GM12873 (cell line): ENCODE measurements around the gene CHRNB2.

Experiments
- CTCF ChIP-seq: IDR thresholded peaks from 2 replicates; pipeline ENCODE4 v1.5.1; 2012; ENCODE audit warnings: low read depth, mild to moderate bottlenecking, moderate library complexity, low read length, control low read depth; ENCODE audit not compliant: insufficient read depth; ENCODE audit errors: missing control alignments

The CHRNB2 gene

GRCh38 chr1:154568157-154568815 is 708 bp downstream of the CHRNB2 start:
- TF ChIP-seq CTCF: no peak

DNA sequence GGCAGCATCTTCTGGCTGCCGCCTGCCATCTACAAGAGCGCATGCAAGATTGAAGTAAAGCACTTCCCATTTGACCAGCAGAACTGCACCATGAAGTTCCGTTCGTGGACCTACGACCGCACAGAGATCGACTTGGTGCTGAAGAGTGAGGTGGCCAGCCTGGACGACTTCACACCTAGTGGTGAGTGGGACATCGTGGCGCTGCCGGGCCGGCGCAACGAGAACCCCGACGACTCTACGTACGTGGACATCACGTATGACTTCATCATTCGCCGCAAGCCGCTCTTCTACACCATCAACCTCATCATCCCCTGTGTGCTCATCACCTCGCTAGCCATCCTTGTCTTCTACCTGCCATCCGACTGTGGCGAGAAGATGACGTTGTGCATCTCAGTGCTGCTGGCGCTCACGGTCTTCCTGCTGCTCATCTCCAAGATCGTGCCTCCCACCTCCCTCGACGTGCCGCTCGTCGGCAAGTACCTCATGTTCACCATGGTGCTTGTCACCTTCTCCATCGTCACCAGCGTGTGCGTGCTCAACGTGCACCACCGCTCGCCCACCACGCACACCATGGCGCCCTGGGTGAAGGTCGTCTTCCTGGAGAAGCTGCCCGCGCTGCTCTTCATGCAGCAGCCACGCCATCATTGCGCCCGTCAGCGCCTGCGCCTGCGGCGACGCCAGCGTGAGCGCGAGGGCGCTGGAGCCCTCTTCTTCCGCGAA is 3.8 kb downstream of the CHRNB2 start:
- TF ChIP-seq CTCF: no peak

GRCh38 chr1:154571964-154572288 is 4.3 kb downstream of the CHRNB2 start:
- no peak for TF ChIP-seq CTCF

GRCh38 chr1:154572468-154573167 is 5.0 kb downstream of the CHRNB2 start:
- no peak for TF ChIP-seq CTCF

DNA sequence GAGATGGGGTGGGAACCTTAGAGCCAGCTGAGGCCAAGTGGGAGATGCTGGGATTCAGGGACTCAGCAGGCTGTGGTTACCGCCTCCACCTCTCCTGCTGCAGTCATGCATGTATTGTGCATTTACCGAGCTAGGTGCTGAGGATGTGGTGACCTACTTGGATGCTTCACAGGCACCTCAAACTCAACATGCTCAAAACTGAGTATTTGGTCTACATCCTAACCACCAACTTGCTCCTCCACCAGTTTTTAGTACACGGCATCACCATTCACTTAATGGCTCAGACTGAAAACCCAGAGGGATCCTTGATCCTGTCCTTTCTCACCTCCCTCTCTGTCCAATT is 5.6 kb downstream of the CHRNB2 start:
- no peak for TF ChIP-seq CTCF

GRCh38 chr1:154574716-154575115 is 7.1 kb downstream of the CHRNB2 start:
- TF ChIP-seq CTCF: no peak

GRCh38 chr1:154575147-154575927 is 7.8 kb downstream of the CHRNB2 start:
- no peak for TF ChIP-seq CTCF
